GM19438 (cell line): ENCODE measurements around the gene RNFT2.

Source experiments
- ATAC-seq: cut with Tn5 transposase; IDR thresholded peaks from one replicate; pipeline ENCODE4 v1.9.1; 2021; ENCODE audit warnings: low read depth; ENCODE audit not compliant: unreplicated experiment

Gene RNFT2

GRCh38 chr12:116737774-116738657 is at the start of gene RNFT2, which contains the start of gene SPRING1:
TSS of gene RNFT2 (plus strand) at chr12:116738315. CDS start at chr12:116740498, 2,183 bp downstream.
TSS of gene SPRING1 (minus strand) at chr12:116738069. CDS start at chr12:116737900, 169 bp downstream.
- ATAC-seq: peak; percentile 94

- no peak for ATAC-seq
These were observed 48.6 kb upstream of the RNFT2 start for GRCh38 chr12:116689521-116689920.

- no peak for ATAC-seq
These were observed 48.0 kb upstream of the RNFT2 start for GRCh38 chr12:116689979-116690744.

- no peak for ATAC-seq
These were observed 46.9 kb upstream of the RNFT2 start for GRCh38 chr12:116691205-116691604.

- ATAC-seq: no peak
These were observed 46.5 kb upstream of the RNFT2 start for GRCh38 chr12:116691636-116692035.

- ATAC-seq: no peak
These were observed 45.5 kb upstream of the RNFT2 start for GRCh38 chr12:116692605-116693004.

- no peak for ATAC-seq
These were observed 44.6 kb upstream of the RNFT2 start for GRCh38 chr12:116693286-116694227.

GRCh38 chr12:116694653-116695463 is 43.3 kb upstream of the RNFT2 start:
- no peak for ATAC-seq

GRCh38 chr12:116695464-116695725 is 42.7 kb upstream of the RNFT2 start:
- ATAC-seq: no peak

GRCh38 chr12:116697305-116697704 is 40.8 kb upstream of the RNFT2 start:
- ATAC-seq: no peak

GRCh38 chr12:116697716-116698115 is 40.4 kb upstream of the RNFT2 start:
- no peak for ATAC-seq

- no peak for ATAC-seq
These were observed 40.0 kb upstream of the RNFT2 start for GRCh38 chr12:116698116-116698515.

- ATAC-seq: no peak
These were observed 39.5 kb upstream of the RNFT2 start for GRCh38 chr12:116698554-116699075.

- no peak for ATAC-seq
These were observed 38.0 kb upstream of the RNFT2 start for GRCh38 chr12:116700066-116700465.

- no peak for ATAC-seq
These were observed 36.7 kb upstream of the RNFT2 start for GRCh38 chr12:116701432-116701831.

GRCh38 chr12:116703214-116703795 is 34.8 kb upstream of the RNFT2 start:
- no peak for ATAC-seq

GRCh38 chr12:116707751-116708150 is 30.4 kb upstream of the RNFT2 start:
- no peak for ATAC-seq

GRCh38 chr12:116708826-116709756 is 29.0 kb upstream of the RNFT2 start:
- no peak for ATAC-seq
